EL (cell line): ENCODE data around the gene PAPLN.

Source experiments
- DNase-seq: peaks from one replicate; pipeline ENCODE4 v3.0.0-alpha.2; 2016

The PAPLN gene

DNA sequence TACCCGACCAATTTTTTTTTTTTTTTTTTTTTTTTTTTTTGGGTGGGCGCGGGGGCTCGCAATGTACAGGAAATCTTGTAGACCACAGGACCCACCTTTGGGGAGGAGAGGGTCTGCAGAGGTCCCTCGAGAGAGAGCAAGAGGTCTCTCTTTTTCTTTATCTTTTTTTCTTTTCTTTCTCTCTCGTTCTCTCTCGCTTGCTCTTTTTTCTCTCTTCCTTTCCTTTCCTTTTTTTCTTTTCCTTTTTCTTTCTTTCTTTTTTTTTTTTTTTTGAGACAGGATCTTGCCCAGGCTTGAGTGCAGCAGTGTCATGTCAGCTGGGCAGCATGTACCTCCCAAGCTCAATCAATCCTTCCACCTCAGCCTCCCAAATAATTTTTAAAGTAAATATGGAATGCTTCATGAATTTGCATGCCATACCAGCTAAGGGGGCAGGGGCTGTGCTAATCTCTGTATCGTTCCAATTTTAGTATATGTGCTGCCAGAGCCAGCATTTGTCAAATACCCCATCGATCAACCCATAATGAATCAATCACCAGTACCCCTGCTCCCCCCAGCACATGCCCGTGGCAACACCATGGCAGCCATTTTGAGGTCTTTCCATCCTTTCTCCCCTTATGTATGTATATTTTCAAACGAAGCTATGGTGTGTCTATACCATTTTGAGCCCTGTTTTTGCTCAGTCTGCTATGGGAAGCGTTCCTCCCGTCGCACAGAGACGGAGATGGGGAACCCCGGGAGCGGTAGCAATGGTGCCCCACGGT, 9.3 kb downstream of the PAPLN start:
- DNase-seq = no peak

DNA sequence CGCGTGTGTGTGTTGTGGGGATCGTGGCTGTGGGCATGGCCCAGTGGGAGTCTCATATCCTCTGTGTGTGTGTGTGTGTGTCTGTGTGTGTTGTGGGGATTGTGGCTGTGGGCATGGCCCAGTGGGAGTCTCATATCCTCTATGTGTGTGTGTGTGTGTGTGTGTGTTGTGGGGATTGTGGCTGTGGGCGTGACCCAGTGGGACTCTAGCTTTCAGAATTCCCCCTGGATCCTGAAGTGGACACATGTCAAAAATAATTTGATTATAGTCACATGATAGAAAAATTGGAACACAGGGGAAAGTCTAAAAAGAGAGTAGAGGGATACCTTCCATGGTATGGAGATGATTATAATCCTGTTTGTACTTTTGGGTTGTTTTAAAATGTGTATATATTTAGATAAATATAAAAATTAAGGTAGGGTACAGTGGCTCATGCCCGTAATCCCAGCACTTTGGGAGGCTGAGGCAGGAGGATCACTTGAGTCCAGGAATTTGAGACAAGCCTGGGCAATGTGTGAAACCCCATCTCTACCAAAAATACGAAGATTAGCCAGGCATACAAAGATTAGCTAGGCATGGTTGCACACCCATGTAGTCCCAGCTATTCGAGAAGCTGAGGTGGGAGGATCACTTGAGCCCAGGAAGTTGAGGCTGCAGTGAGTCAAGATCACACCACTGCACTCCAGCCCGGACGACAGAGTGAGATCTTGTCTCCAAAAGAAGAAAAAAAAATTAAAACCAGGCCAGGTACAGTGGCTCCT, 11.0 kb downstream of the PAPLN start:
- peak; percentile 28 for DNase-seq

- no peak for DNase-seq
Observed at GRCh38 chr14:73249108-73249507, 11.8 kb downstream of the PAPLN start.

- no peak for DNase-seq
Observed at GRCh38 chr14:73249564-73250316, 12.4 kb downstream of the PAPLN start.

DNA sequence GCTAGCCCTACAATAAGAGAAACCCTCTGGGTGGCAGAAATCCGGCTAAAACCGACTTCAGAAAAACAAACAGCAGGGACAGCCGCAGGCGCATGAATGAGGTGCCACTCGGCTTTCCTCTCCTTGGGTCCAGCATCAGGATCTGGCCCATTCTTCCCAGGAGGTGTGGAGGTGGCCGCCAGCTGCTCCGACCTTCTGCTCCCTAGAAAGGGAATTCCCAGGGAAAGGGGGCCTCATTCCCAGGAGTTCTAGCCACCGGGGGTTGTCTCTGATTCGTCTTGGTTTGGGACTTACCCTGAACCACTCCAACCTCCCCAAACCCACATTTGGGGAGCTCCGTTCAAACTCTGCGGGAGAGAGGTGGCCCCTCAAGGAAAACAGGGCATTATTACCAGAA, 13.0 kb downstream of the PAPLN start:
- DNase-seq = no peak

GRCh38 chr14:73250781-73251500, 13.6 kb downstream of the PAPLN start:
- DNase-seq = no peak

- no peak for DNase-seq
Observed at GRCh38 chr14:73251516-73252215, 14.4 kb downstream of the PAPLN start.

DNA sequence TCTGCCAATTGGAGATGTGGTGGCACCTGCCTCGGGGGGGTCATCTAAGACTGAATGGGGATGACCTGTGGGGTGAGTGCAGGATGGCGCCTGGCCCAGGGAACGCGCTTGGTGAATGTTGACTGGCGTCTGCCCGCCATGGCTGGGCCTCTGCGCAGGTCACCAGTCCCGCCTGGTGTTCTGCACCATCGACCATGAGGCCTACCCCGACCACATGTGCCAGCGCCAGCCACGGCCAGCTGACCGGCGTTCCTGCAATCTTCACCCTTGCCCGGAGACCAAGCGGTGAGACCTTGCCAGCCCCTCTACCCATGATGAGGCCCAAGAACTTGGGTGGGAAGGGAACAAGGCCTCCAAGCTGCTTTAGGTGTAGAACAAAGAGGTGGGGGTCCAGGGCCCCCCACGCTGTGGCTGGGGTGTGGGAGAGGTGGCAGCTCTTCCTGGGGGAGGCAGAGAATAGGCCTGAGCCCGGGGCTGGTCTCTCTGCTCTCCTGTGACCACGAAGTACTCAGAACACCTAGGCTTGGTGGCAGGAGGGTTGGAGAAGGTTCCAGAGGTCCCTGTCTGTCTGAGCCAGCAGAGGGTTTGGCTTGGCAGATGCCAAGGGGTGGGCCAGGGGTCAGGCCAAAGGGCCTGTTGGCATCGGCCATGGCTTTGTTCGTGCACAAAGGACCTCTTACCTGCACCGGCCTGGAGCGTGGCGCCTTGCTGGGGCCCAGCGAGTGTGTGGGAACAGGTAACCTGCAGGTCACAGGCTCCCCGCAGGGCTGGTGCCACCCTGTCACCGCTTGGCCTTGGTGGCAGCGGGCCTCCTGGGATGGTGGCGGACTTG, 15.4 kb downstream of the PAPLN start:
- no peak for DNase-seq

- DNase-seq = no peak
Observed at GRCh38 chr14:73253323-73253610, 16.0 kb downstream of the PAPLN start.

DNA sequence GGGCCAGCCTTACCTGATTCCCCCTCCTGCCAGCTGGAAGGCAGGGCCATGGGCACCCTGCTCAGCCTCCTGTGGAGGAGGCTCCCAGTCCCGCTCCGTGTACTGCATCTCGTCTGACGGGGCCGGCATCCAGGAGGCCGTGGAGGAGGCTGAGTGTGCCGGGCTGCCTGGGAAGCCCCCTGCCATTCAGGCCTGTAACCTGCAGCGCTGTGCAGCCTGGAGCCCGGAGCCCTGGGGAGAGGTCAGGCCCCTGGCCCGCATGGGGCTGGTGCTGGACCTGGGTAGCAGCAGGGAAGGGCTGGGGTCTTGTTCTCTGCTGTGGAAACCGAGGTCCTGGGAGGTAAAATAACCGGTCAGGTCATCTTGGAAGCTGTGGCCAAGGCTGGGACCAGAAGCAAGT, 16.4 kb downstream of the PAPLN start:
- no peak for DNase-seq

- no peak for DNase-seq
Observed at GRCh38 chr14:73254247-73255004, 17.1 kb downstream of the PAPLN start.

GRCh38 chr14:73255005-73255400, 17.7 kb downstream of the PAPLN start:
- no peak for DNase-seq

GRCh38 chr14:73255693-73256225, 18.5 kb downstream of the PAPLN start:
- DNase-seq = no peak

GRCh38 chr14:73258076-73258475, 20.8 kb downstream of the PAPLN start:
- no peak for DNase-seq

DNA sequence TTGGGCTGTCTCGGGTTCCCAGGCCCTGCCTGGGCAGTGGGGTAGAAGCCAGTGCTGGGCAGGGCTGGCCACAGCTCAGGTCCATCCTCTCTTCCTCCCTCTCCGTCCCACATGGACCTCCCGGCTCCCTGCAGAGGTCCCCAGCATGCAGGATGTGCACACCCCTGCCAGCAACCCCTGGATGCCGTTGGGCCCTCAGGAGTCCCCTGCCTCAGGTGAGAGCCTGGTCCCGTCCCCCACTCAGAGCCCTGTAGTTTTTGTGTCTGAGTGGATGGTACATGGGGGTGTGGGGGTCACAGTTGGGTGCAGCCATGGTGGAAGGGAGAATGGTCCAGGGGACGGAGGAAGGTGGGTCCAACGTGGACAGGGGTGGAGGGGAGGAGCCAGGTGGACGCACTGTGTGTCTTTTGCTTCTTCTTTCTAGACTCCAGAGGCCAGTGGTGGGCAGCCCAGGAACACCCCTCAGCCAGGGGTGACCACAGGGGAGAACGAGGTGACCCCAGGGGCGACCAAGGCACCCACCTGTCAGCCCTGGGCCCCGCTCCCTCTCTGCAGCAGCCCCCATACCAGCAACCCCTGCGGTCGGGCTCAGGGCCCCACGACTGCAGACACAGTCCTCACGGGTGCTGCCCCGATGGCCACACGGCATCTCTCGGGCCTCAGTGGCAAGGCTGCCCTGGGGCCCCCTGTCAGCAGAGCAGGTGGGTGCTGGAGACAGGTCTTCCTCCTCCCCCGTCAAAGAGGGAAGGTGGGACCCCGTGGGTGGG, 21.7 kb downstream of the PAPLN start:
- no peak for DNase-seq

- DNase-seq = no peak
Observed at GRCh38 chr14:73259837-73260236, 22.5 kb downstream of the PAPLN start.

DNA sequence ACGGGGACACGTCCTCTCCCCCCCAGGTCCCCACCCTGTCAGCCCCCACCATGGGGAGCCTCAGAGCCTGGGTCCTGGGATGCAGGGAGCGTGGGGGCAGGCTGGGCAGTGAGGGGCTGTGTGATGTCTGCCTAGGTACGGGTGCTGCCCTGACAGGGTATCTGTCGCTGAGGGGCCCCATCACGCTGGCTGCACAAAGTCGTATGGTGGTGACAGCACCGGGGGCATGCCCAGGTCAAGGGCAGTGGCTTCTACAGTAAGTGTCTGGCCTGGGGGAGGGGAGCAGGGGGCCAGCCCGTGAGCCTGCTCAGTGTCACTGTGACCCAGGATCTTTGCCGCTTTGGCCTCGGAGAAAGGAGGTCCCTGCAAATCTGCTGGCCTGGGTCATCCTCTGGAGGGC, 23.3 kb downstream of the PAPLN start:
- no peak for DNase-seq

- no peak for DNase-seq
Observed at GRCh38 chr14:73261075-73261474, 23.8 kb downstream of the PAPLN start.

GRCh38 chr14:73261520-73262426, 24.5 kb downstream of the PAPLN start:
- no peak for DNase-seq
